ENCODE measurements around the gene ESYT1.

- TF ChIP-seq CTCF (conservative IDR thresholded peaks at IDR 0.05; ENCODE audit: low read length) (no peak), EZH2phosphoT487 (IDR thresholded peaks at IDR 0.05; ENCODE audit: borderline replicate concordance) (no peak)
Observed at GRCh38 chr12:56102683-56103065, 25.4 kb upstream of the ESYT1 start.
